Measurements from ENCODE around the gene RPL36. TPM values are rescaled to one million over a fixed set of nuclear protein-coding genes. Genes with fewer than 3 reads are reported as not detected.

Gene RPL36
- total RNA-seq, result 841 and 846 TPM in 2 replicates

- intact Hi-C loops (cut with micrococcal nuclease), result loop anchor here (1.0 kb wide), 2 partner anchors 10 to 30 kb away; partner anchors contain the start of genes CATSPERD, LONP1 and MICOS13
These were observed at the start of gene RPL36 for GRCh38 chr19:5690125-5690954. RPL36 (plus strand) TSS chr19:5690295; CDS start chr19:5690508, 213 bp downstream.

- intact Hi-C loops (cut with micrococcal nuclease), result no loop called here
These were observed 48.9 kb upstream of the RPL36 start for GRCh38 chr19:5641171-5641570.

- intact Hi-C loops (cut with micrococcal nuclease), result no loop called here
These were observed 47.9 kb upstream of the RPL36 start for GRCh38 chr19:5642204-5642603.

- intact Hi-C loops (cut with micrococcal nuclease), result no loop called here
These were observed 47.0 kb upstream of the RPL36 start for GRCh38 chr19:5643060-5643459.

DNA sequence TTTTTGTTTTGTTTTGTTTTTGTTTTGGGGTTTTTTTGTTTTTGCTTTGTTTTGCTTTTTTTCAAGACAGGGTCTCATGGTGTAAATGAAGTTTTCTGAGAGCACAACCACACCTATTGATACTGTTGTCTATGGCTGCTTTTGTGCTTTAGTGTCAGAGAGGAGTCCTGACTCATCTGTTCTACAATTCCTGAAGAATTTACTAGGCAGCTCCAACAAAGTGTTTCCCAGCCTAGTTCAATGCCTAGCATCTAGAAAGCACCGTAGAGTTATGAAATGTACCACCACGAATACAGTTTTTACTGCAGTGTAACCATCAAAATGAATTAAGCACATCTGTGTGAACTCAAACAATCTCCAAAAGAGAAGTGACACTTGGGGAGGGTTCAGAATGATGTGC, 46.1 kb upstream of the RPL36 start:
- intact Hi-C loops (cut with micrococcal nuclease), result no loop called here

- intact Hi-C loops (cut with micrococcal nuclease), result no loop called here
These were observed 44.7 kb upstream of the RPL36 start for GRCh38 chr19:5645409-5645808.

DNA sequence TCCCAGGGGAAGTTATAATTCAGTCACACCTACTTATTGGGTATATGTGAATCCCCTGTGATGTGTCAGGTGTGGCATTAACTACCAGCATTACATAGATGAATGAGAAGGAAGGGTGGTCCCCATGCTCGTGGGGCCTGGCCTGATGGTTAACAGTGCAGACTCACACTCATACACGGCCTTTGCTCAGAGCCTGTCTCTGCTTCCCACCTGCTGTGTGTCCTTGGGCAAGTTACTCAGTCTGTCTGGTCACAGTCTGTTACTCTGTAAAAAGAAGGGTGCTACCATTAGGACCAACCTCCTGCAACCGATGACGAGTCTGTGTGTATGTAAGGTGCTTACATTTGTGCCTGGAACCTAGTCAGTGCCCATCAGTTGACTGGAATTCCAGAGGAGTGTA, 43.4 kb upstream of the RPL36 start:
- intact Hi-C loops (cut with micrococcal nuclease), result no loop called here

DNA sequence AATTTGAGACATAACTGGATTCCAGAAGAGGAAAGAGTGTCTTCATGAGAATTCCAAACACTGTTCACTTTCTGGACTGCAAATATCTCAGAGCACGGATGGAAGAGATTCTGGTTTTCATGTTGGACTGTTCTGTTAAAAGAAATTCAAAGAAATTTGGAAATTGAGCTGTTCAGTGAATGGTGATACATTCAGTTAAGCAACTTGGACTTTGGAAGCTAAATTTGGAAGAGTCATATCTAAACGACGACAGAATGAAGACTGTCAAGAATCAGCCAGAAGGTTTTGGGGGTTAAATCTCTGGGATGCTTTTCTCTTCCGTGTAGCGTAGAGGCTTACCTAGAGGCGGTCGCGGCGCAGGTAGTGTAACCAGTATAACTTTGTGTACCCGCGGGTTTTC, 41.6 kb upstream of the RPL36 start:
- intact Hi-C loops (cut with micrococcal nuclease), result no loop called here

DNA sequence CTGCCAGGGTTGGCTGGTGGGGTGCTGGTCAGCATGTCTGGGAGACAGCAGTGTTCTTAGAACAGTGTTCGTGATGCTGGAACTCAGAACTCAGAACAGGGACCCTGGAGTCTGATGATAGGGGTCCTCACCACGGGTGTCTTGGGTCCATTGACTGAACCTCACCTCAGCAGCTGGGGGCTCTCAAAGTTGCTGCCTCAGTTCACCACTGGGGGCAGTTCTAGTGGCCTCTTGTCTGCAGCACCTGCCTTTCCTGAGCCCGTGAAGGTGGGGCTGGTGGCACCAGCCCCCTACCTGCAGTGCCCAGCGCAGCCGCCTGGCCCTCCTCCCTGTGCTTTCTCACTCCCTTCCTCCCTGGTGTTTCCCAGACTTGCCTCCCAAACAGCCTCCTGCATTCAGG, 38.7 kb upstream of the RPL36 start:
- intact Hi-C loops (cut with micrococcal nuclease), result no loop called here

GRCh38 chr19:5652261-5652660, 37.8 kb upstream of the RPL36 start:
- intact Hi-C loops (cut with micrococcal nuclease), result no loop called here

DNA sequence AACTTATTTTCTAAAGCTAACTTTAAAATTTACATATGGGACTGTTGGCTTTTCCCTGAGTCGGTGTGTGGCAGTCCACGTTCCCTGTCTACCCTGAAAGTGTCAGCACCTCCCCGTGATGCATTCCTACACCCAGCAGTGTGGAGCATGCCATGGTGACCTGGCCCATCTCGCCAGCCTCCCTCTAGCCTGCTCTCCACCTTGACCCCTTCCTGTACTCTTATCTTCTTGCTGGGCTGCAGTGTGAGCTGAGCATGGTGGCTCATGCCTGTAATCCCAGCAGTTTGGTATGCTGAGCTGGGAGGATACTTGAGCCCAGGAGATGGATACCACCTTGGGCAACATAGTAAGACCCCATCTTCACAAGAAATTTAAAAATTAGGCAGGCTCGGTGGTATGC, 35.2 kb upstream of the RPL36 start:
- intact Hi-C loops (cut with micrococcal nuclease), result no loop called here

- intact Hi-C loops (cut with micrococcal nuclease), result no loop called here
These were observed 34.7 kb upstream of the RPL36 start for GRCh38 chr19:5655412-5655811.

GRCh38 chr19:5661483-5661882, 28.6 kb upstream of the RPL36 start:
- intact Hi-C loops (cut with micrococcal nuclease), result no loop called here

DNA sequence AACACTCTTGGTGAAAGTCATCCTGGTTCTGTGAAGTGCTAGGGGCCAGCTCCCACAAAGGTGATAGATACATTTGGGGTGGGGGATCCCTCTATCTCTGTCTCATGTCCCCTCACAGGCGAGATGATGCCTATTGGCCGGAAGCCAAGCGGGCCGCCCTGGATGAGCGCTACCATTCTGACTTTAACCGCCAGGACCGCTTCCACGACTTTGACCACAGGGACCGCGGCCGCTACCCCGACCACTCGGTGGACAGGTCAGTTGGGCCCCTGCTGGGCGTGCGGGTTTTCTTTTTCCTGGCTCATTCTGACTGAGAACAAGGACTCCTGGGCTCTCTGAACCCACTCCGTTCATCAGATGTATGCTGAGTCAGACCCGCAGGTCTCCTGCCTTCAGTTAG, 26.2 kb upstream of the RPL36 start:
- intact Hi-C loops (cut with micrococcal nuclease), result no loop called here

DNA sequence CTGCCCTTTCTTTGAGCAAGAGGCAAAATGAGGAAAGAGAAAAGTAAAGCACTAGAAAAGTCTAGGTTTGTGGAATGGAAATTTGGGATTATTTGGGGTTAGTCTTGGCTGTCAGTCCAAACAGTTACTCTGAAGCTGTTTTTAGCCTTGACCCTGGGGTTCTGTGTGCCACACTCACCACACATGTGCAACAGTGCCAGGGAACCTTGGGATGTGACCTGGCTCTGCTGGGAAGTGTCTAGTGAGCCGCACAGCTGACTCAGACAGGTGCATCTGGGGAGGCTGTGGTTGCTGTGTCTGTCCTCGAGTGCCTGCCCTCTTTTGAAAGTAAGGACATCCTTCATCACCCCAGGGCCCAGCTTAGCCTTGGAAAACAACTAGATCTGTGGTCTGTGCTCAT, 25.6 kb upstream of the RPL36 start:
- intact Hi-C loops (cut with micrococcal nuclease), result no loop called here

- intact Hi-C loops (cut with micrococcal nuclease), result no loop called here
These were observed 24.1 kb upstream of the RPL36 start for GRCh38 chr19:5665781-5666513.

DNA sequence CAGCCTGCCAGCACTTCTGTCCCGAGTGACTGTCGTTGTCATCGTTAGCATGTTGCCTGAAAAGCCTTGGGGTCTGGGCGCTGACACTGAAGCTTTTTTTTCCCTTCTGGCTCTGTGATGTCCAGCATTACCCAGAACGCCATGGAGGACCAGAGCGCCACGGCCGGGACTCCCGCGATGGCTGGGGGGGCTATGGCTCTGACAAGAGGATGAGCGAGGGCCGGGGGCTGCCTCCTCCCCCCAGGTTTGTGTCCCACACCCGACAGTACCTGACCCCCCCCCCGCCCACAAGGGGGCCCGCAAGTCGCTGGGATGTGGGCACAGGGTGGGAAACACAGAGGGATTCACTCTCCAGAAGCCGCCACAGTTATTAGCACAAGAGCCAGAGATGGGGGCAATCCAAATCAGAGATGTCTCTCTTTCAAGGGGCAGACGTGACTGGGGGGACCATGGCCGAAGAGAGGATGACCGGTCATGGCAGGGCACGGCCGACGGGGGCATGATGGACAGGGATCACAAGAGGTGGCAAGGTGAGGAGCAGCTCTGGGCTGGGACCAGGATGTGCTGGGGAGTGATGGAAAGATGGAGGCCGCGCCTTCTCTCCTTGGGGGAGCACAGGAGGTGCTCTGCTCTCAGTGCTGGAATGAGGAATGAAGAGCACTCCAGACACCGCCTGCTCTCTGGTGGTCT, 23.0 kb upstream of the RPL36 start:
- intact Hi-C loops (cut with micrococcal nuclease), result no loop called here

DNA sequence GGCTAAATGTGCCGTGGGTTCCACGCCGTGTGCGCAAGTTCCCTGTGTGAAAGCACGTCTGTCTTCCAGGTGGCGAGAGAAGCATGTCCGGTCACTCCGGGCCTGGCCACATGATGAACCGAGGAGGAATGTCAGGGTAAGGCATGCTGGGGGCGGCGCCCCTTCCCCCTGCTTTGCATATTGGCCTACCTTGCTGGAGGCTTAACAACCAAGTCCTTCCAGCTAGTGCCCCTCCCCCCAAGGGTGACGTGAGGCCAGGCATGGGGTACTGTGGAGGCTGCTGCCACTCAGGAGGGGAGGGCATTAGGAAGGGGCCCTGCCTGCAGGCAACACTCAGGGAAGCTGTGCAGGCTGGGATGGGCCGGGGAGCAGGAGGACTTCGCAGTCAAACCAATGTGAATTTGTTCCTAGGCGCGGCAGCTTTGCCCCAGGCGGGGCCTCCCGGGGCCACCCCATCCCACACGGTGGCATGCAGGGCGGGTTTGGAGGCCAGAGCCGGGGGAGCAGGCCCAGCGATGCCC, 22.3 kb upstream of the RPL36 start:
- intact Hi-C loops (cut with micrococcal nuclease), result no loop called here

- intact Hi-C loops (cut with micrococcal nuclease), result no loop called here
These were observed 20.9 kb upstream of the RPL36 start for GRCh38 chr19:5669212-5669611.

GRCh38 chr19:5671600-5671999, 18.5 kb upstream of the RPL36 start:
- intact Hi-C loops (cut with micrococcal nuclease), result no loop called here

DNA sequence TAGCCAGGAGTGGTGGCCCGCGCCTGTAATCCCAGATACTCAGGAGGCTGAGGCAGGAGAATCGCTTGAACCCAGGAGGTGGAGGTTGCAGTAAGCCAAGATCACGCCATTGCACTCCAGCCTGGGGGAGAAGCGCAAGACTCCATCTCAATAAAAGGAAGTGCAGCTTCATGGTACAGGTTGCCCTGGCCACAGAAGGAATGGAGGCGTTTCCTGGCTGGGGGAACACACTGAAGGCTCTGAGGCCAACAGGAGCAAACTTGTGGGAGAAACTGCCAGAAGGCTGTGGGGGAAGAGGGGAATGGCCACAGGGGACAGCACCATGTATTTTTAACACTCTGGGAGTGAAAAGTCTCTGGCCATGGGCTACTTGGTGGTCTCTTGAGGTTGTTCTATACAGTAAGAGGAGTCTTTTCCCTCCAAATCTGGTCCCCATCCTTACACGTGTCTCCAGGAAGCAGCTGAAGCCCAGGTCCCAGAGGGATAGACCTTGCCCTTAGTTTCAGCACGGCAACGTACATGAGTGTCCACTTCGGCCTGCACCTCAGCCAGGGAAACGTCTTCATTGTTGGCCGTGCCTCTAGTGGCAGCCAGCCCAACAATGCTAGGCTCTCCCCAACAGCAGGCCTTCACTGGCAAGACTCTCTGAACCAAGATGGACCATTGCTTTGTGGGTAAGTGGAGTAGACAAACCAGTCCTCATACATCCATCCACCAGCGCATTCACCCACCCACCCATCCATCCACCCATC, 17.2 kb upstream of the RPL36 start:
- intact Hi-C loops (cut with micrococcal nuclease), result no loop called here
